ENCODE results near the gene ACP5. TPM values are rescaled to one million over a fixed set of nuclear protein-coding genes. Genes with fewer than 3 reads are reported as not detected.

ACP5 gene
- total RNA-seq, result not detected in 2 replicates

DNA sequence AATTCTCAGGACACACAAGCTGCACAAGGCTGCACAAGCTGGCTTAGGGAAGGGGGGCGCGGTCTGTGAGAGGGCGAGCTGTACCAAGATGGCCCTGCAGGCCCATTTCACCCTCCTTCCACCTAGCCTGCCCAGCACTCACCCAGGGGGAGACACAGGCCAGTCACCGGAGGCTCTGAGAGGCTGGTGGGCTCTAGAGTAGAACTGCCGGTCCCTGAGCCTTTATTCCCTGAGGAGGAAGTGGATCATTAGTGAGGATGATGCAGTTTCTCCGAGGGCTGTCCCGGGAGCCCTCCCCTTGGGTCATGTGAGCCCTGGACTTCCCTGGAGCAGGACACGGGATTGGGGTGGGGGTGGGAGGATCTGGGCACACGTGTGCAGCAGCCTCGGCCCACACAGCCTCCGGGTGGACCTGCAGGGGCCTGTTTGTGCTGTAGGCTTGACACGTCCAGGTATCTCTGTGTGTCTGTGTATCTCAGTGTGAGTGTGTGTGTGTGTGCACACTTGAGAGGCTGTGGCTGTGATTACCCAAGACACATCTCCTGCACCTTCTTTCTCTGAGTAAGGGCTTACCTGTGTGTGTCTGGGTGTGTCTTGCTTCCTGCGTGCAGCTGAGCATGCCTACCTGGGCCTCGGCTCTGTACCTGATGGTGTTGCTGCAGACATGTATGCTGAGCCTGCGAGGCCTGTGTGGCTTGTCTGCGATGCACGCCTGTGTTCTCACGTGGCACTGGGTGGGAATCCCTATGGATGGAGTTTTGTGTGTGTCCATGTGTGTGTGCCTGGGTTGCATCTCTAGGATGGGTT lies at the start of gene ACP5:
Gene ACP5, minus strand, starts transcription at position 195 of the 807 bp plus-strand sequence. CDS start 328 bp downstream, outside the sequence.

DNA sequence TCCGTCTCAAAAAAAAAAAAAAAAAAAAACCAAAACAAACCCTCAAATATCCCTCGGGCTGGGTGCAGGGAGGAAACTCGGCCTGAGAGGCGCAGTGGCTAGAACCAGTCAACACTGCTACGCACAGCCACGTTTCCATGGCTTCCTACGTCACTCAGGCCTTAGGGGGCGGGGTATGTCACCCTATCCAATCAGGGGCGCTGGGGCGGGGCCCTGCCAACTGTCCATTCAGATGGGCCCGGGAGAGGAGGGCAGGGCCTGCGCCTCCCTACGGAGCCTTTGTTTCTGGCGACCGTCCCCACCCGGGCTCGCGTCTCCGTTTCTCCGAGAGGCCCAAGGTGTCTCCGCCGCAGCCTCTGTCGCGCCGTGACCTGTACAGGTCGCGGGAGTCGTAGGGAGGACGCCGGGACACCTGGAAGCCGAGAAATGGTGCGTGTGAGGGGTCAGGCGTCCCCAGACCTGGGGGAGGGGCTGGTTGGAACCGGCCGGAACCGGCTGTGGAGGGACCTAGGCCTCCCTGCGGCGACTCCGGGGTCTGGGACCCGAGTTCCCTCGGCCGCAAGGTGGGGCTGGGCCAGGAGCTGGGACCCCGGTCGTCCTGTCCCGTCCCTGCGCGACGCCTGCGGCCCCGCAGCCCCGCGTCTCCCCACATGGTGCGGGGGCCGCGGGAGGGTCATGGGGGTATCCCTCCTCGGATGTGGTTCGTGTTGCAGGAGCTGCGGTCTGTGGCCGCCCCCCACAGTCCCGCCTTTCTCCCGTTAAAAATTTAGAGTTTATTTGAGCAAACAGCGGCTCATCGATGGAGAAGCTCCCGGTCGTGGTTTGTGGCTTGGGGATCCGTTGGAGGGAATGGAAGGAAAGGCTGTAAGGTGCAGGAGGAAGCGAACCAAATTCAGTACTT lies 20.0 kb upstream of the ACP5 start, which contains the start of gene ZNF627:
Gene ZNF627, plus strand, starts transcription at position 282 of the 901 bp plus-strand sequence. Its CDS starts 145 bp downstream, at position 427.

DNA sequence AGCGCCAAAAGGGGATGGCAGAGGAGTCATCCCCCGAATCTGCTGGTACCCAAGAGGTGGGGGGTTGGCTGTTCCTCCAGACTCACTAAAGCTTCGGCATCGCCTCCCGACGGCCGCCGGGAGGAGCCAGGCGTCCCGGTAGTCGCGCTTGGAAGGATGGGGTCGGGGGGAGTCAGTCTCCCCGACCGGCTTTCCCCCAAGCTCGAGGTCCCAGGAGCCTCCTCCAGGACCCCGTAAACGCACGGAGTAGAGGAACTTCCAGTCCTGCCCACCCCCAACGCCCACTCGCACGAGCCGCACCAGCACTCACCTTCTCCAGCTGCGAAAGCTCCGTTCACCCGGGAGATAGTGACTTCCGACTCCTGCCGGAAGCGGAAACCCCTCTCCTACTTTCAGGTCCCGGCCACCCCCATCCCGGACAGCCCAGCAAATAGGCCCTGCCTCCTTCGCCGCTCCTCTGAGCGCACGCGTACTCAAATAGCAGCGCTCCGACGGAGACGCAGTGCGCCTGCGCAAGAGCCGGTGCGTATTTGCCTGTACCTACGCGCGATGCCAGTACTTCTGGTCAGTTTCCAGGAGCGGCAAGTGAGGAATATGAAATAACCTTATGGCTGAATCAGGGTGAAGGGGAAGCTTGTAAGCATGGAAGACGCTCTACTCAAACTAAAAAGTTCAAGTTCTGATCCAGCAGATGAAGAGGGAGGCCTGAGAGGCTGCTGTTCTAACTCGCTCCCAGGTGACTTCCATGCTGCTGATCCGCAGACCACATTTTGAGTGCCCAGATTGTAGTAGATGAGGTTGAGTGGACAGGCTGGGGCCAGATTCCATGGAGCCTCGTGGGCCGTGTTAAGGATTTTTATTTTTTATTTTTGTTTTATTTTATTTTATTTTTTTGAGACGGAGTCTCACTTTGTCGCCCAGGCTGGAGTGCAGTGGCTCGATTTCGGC lies 18.3 kb downstream of the ACP5 start, which contains the start of gene ELOF1:
Gene ELOF1, minus strand, starts transcription at position 350 of the 948 bp plus-strand sequence. CDS start 4,883 bp downstream, outside the sequence.

GRCh38 chr19:11538232-11539036 lies 39.0 kb downstream of the ACP5 start, which contains the start of gene CNN1:
Gene CNN1, plus strand, starts transcription at chr19:11538851. Its CDS starts 77 bp downstream, at chr19:11538928.

GRCh38 chr19:11528551-11529341 lies 48.7 kb downstream of the ACP5 start, which contains the start of gene ECSIT:
Gene ECSIT, minus strand, starts transcription at chr19:11529134. Its CDS starts 9,964 bp downstream, at chr19:11519170.

Other genes starting within 250 kb of the ACP5 start
- 6.6 and 9.0 TPM in 2 replicates for gene RAB3D, start 238.0 kb downstream of the ACP5 start, total RNA-seq
- gene TMEM205, start 231.4 kb downstream of the ACP5 start, total RNA-seq, result 181 and 221 TPM in 2 replicates
- gene CCDC159, start 231.1 kb downstream of the ACP5 start, total RNA-seq, result 12.6 and 12.7 TPM in 2 replicates
- gene PLPPR2, start 222.2 kb downstream of the ACP5 start, total RNA-seq, result 21.4 and 33.2 TPM in 2 replicates
- gene SWSAP1, start 203.0 kb downstream of the ACP5 start, total RNA-seq, result 1.7 and 2.5 TPM in 2 replicates
- gene EPOR, start 193.3 kb downstream of the ACP5 start, total RNA-seq, result 9.0 and 13.8 TPM in 2 replicates
- not detected in 2 replicates for gene RGL3, start 158.3 kb downstream of the ACP5 start, total RNA-seq
- under 0.01 and 0.89 TPM in 2 replicates for gene ODAD3, start 142.5 kb downstream of the ACP5 start, total RNA-seq
- gene PRKCSH, start 142.0 kb downstream of the ACP5 start, total RNA-seq, result 183 and 227 TPM in 2 replicates
- not detected in 2 replicates for gene ELAVL3, start 96.6 kb downstream of the ACP5 start, total RNA-seq
- gene ZNF653, start 71.8 kb downstream of the ACP5 start, total RNA-seq, result 3.2 and 7.8 TPM in 2 replicates
- gene ECSIT, start 48.5 kb downstream of the ACP5 start, total RNA-seq, result 43.2 and 46.1 TPM in 2 replicates
- gene CNN1, start 38.8 kb downstream of the ACP5 start, total RNA-seq, result 5.5 and 10.3 TPM in 2 replicates
- gene ELOF1, start 18.4 kb downstream of the ACP5 start, total RNA-seq, result 46.3 and 65.7 TPM in 2 replicates
- gene ZNF627, start 19.8 kb upstream of the ACP5 start, total RNA-seq, result 8.1 and 8.7 TPM in 2 replicates
- gene ZNF823, start 161.3 kb upstream of the ACP5 start, total RNA-seq, result 2.3 and 5.8 TPM in 2 replicates
- 2.3 and 4.3 TPM in 2 replicates for gene ZNF441, start 189.4 kb upstream of the ACP5 start, total RNA-seq
- gene ZNF491, start 220.9 kb upstream of the ACP5 start, total RNA-seq, result 0.71 TPM in 1 of 2 replicates, not detected in the other
- 3.9 and 11.0 TPM in 2 replicates for gene ZNF440, start 236.6 kb upstream of the ACP5 start, total RNA-seq